ENCODE measurements around the gene TXNIP. TPM values are rescaled to one million over a fixed set of nuclear protein-coding genes. Genes with fewer than 3 reads are reported as not detected.
A peak's percentile ranks its signal among the peaks of the same experiment; 100 is the strongest.

TXNIP gene
- total and polyA plus RNA-seq, 5 donors: 548 to 943 (median 667) TPM

DNA sequence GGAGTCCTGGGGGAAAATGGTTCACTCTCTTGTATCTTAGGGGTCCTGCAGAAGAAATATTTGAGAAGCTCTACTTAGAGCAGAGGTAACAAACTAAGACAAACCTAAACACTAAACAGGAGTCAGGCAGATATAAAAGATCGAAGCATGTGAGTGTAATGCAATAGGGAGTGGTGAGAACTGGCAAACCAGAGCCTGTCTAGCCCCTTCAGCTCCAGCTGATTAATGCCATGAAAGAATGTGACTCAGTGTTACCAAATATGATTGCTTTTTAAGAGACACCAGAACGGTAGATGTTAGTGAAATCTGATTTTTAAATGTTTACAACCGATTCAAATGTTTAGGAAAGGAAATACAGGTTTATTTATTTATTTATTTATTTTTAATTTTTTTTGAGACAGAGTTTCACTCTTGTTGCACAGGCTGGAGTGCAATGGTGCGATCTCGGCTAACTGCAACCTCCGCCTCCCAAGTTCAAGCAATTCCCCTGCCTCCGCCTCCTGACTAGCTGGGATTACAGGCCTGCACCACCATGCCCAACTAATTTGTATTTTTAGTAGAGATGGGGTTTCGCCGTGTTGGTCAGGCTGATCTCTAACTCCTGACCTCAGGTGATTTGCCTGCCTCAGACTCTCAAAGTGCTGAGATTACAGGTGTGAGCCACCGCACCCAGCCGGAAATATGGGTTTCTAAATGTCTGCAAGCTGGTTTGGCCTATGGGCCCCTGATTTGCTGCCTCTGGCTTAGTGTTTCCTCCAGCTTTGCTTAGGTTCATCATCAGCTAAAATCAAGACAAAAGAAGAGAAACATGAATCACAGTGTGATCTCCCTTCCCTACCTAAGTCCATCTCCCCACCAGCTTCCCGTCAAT is 12.2 kb downstream of the TXNIP start:
- no peaks in the 10 kb centered on the region for H3K27me3 ChIP-seq (ENCODE audit: control insufficient read depth, insufficient read depth)
- DNase-seq (no peak), ATAC-seq (no peak)
- H3K27ac ChIP-seq (ENCODE audit: low read length): peak overlapping the region; percentile 99
- H3K4me3 ChIP-seq (ENCODE audit: low read length): no peak overlapping the region
- 86% methylated on average over 12 of the region's 12 CpGs for WGBS
- H3K9me3 ChIP-seq (ENCODE audit: control insufficient read depth, low read length): no peaks in the 10 kb centered on the region
- H3K4me1 ChIP-seq (ENCODE audit: control insufficient read depth, insufficient read depth, low read length): peaks cover 37% of the 10 kb centered on the region
- intact Hi-C loops (cut with DNase I): no loop called here

DNA sequence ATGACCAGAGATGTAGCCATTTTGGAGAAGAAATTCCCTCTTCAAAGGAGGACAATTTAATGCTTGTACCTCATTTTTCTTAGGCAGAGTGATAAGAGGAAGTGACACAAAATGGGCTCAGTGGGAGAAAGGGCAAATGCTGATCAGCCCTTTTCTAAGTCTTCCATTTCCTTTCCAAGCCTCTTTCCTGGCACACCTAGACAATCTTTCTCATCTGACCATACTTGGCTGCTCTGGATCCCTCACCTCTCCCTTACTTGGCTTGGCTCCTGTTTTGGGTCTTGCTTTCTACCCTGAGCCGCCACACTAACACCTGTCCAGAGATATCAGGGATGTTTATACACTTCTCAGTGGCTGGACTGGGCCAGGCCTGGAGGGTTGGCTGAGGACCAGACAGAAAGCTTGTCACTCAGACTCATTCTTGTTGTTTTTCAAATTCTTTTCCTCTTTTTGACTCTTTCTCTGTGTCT is 13.1 kb downstream of the TXNIP start:
- 49% methylated on average over 1 of the region's 1 CpG for WGBS
- DNase-seq (no peak), ATAC-seq (peak in 1 of 2 donors; percentile 0)
- Histone ChIP-seq H3K9me3 (ENCODE audit: control insufficient read depth, low read length) (no peaks in the 10 kb centered on the region), H3K27me3 (ENCODE audit: control insufficient read depth, insufficient read depth) (no peaks in the 10 kb centered on the region), H3K4me3 (ENCODE audit: low read length) (no peak overlapping the region), H3K4me1 (ENCODE audit: control insufficient read depth, insufficient read depth, low read length) (peaks cover 42% of the 10 kb centered on the region), H3K27ac (ENCODE audit: low read length) (peak overlapping the region; percentile 87)
- intact Hi-C loops (cut with DNase I): no loop called here

DNA sequence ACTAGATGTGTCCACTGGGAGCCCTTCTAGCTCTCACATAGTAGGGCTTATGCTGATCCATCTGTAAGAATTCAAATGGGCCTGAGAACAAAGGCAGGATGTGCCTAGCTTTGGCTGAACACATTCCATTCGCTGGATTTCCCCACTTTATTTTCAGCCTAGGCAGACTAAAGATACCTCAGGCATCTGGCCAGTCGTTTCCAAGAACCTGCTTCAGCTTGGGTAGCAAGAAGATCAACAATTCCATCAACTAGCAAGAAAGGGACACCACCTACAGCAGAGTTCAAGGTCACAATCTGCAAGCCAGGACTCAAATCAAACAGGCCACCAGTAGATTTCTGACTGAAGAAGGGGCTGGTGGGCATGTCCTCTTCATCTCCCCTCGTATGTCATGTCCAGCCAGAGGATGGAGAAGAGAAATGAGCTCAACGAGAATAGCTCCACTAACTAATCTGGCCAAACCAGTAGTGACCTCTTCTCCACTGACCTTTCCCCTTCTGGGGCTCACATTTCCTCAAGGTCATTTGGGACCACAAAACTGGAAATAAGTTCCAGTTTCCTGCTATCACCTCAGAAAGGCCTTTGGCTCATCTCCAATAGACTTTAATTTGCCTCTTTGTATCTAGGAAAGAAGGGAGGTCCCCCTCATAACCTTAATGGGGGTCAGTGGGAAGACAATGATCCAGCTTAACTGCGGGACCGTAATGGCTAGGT is 14.2 kb downstream of the TXNIP start:
- no peak for ATAC-seq
- intact Hi-C loops (cut with DNase I): no loop called here
- Histone ChIP-seq H3K4me1 (ENCODE audit: control insufficient read depth, insufficient read depth, low read length) (peaks cover 42% of the 10 kb centered on the region), H3K27me3 (ENCODE audit: control insufficient read depth, insufficient read depth) (no peaks in the 10 kb centered on the region), H3K9me3 (ENCODE audit: control insufficient read depth, low read length) (no peaks in the 10 kb centered on the region), H3K27ac (ENCODE audit: low read length) (peak overlapping the region; percentile 100), H3K4me3 (ENCODE audit: low read length) (no peak overlapping the region)
- no peak for DNase-seq
- 46% methylated on average over 6 of the region's 6 CpGs for WGBS

DNA sequence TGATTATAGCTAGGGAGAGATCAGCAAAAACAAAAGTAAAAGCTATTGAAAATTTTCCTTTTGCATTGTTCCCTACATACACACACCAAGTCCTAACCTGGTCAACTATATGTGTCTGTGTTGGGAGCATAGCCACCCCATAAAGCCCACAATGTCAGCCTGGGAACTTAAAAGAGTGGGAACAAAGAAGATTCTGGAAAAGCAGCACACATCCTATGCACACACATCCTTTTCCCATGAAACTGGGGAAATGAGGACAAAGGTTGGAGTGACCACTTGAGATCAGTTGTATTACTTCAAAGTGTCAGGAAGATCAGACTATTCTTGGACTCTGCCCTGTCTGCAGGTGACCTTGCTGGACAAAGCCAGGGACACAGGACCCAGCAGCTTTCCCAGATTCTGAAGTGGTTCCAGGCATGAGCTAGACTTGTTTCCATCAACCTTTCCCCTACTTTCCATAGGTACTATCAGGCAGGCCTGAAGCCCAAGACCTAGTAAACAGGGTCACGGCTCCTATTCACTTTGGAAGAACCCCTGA is 15.9 kb downstream of the TXNIP start:
- intact Hi-C loops (cut with DNase I): no loop called here
- ATAC-seq (peak; percentile 2 to 9), DNase-seq (no peak)
- Histone ChIP-seq H3K4me3 (ENCODE audit: low read length) (peak overlapping the region; percentile 26), H3K27ac (ENCODE audit: low read length) (peak overlapping the region; percentile 100), H3K4me1 (ENCODE audit: control insufficient read depth, insufficient read depth, low read length) (peaks cover 38% of the 10 kb centered on the region), H3K27me3 (ENCODE audit: control insufficient read depth, insufficient read depth) (no peaks in the 10 kb centered on the region), H3K9me3 (ENCODE audit: control insufficient read depth, low read length) (no peaks in the 10 kb centered on the region)
- WGBS: 58% methylated on average over 1 of the region's 1 CpG

DNA sequence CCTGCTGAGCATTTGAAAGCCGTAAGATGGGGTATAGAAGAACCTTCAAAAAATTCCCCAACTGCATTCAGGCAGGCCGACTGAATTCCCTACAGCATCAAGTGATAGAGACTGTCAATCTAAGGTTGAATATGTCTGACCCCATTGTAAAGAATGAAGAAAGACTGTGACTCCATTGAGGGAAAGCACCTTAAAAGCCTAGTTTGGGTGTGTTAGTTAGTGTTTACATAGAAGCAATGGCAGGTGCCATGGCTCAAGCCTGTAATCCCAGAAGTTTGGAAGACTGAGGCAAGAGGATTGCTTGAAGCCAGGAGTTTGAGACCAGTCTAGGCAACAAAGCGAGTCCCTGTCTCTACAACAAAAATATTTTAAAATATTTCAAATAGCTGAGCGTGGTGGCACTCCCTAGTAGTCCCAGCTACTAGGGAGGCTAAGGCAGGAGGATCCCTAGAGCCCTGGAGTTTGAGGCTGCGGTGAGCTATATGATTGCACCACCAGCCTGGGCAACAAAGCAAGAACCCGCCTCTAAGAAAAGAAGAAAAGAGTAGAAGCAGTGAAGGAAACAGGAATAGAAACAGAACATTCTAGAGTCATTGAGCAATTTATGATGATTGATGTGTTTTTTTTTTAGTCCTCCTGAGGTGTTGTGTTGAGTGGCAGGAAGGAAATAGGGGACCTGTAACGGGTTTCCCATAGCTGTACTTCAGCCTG is 16.5 kb downstream of the TXNIP start:
- Histone ChIP-seq H3K4me1 (ENCODE audit: control insufficient read depth, insufficient read depth, low read length) (peaks cover 32% of the 10 kb centered on the region), H3K9me3 (ENCODE audit: control insufficient read depth, low read length) (no peaks in the 10 kb centered on the region), H3K27ac (ENCODE audit: low read length) (peak overlapping the region; percentile 100), H3K27me3 (ENCODE audit: control insufficient read depth, insufficient read depth) (no peaks in the 10 kb centered on the region), H3K4me3 (ENCODE audit: low read length) (peak overlapping the region; percentile 26)
- DNase-seq (no peak), ATAC-seq (peak; percentile 2)
- 26% methylated on average over 7 of the region's 7 CpGs for WGBS
- intact Hi-C loops (cut with DNase I): loop anchor here in 1 of 4 donors (5.0 kb wide), 1 partner anchor 32 kb away; no protein-coding TSS in a partner anchor

DNA sequence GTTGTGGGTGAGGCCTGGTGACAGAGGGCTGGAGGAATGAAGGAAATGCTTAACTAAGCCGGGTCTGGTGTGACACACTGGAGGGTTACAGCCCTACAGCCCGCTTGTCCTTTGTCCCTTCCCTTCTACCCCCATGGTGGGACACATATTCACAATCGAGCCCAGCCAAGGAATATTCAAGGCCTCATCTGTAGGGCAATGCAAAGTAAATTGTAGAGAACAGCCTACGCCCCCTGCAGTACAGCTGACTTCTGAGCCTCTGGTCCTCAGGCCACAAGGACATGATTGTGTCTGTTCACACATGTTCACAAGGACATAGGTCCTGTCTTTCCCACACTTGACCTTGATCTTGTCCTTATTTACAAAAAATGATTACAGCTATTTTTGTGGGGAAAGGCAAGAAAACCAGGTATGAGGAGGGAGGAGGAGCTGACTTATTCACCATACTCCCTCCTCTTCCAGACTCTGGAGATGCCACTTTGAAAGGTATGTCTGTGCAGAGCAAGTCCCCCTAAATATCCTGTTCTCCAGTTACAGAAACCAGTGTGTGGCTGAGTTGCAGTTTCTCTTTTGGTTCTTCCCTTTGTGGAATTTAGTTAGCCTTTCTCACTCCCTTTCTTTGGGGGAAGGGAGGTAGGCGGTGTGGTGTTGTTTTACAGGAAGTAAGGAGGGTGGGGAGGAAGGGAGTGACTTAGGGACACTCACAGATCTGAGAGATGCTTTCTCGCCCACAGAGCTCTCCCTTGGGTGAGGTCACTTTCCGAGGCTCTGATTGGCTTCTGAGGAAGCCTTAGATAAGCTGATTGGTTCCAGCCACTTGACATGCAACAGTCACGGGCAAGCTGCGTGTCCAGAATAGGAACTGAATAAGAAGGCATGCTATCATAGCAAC is 17.3 kb downstream of the TXNIP start:
- intact Hi-C loops (cut with DNase I): loop anchor here in 1 of 4 donors (5.0 kb wide), 1 partner anchor 33 kb away; no protein-coding TSS in a partner anchor
- H3K27me3 ChIP-seq (ENCODE audit: control insufficient read depth, insufficient read depth): no peaks in the 10 kb centered on the region
- peak overlapping the region; percentile 100 for H3K27ac ChIP-seq (ENCODE audit: low read length)
- H3K4me3 ChIP-seq (ENCODE audit: low read length): peak overlapping the region; percentile 39
- 3% methylated on average over 9 of the region's 9 CpGs for WGBS
- no peaks in the 10 kb centered on the region for H3K9me3 ChIP-seq (ENCODE audit: control insufficient read depth, low read length)
- H3K4me1 ChIP-seq (ENCODE audit: control insufficient read depth, insufficient read depth, low read length): peaks cover 27% of the 10 kb centered on the region
- ATAC-seq (peak; percentile 95 to 97), DNase-seq (peak; percentile 93 to 96 (median 94))

DNA sequence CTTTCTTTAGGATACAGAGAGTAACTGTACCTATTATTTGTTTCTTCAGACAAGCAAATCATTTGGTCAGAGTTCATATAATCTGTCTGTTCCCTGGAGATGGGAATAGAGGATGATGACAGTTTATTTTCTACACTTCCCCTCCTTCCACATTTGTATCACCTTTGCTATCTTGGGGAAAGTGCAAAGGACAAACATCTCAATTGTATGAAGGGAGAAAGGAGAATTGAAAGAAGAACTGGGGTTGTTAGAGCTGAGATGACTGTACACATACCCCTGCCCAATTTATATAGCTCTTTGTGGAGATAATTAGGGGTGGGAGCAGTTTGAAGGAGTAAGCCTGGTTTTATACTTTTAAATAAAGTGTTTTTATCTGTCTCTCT is 17.9 kb downstream of the TXNIP start:
- ATAC-seq: no peak
- Histone ChIP-seq H3K27ac (ENCODE audit: low read length) (peak overlapping the region; percentile 100), H3K4me1 (ENCODE audit: control insufficient read depth, insufficient read depth, low read length) (peaks cover 27% of the 10 kb centered on the region), H3K27me3 (ENCODE audit: control insufficient read depth, insufficient read depth) (no peaks in the 10 kb centered on the region), H3K4me3 (ENCODE audit: low read length) (peak overlapping the region; percentile 39), H3K9me3 (ENCODE audit: control insufficient read depth, low read length) (no peaks in the 10 kb centered on the region)
- no peak for DNase-seq
- intact Hi-C loops (cut with DNase I): loop anchor here in 1 of 4 donors (5.0 kb wide), 1 partner anchor 34 kb away; no protein-coding TSS in a partner anchor

DNA sequence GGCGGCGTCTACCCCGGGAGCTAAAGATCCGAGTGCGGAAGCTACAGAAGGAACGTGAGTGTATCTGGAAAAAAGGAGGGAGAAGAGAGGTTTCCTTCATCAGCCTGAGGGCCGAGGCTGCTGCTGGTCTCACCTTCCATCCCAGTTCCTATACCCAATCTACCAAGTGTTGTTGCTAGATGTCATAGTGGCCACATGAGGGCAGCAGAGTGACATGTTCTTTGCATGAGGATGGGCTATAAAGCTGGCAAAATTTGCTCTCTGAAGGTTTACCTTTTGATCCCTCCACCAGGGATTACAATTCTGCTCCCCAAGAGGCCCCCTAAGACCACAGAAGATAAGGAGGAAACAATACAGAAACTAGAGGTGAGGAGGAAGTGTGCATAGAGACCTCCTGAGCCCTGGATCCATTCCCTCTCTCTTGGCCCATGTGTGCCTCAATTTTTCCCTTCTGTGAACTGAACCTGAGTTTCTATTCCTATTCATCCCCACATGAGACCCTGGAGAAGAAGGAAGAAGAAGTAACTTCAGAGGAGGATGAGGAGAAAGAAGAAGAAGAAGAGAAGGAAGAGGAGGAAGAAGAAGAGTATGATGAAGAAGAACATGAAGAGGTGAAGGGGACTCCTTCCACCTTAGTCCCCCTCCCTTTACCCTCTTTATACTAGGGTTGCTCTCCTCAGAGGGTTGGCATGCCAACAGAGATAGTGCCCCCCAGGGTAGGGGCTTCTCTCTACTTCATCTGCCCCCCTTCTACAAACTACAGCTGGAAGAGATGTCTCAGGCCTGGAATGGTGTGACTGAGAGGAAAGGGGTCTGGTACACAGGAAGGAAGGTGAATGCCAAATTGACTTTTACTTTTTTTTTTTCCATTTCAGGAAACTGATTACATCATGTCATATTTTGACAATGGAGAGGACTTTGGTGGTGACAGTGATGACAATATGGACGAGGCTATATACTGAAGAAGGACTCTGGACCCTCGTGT is 18.6 kb downstream of the TXNIP start:
- Histone ChIP-seq H3K4me3 (ENCODE audit: low read length) (no peak overlapping the region), H3K27ac (ENCODE audit: low read length) (peak overlapping the region; percentile 97), H3K27me3 (ENCODE audit: control insufficient read depth, insufficient read depth) (no peaks in the 10 kb centered on the region), H3K4me1 (ENCODE audit: control insufficient read depth, insufficient read depth, low read length) (peaks cover 25% of the 10 kb centered on the region), H3K9me3 (ENCODE audit: control insufficient read depth, low read length) (no peaks in the 10 kb centered on the region)
- ATAC-seq: peak; percentile 10 to 42
- intact Hi-C loops (cut with DNase I): loop anchor here in 3 of 4 donors (2.0 to 5.0 kb wide), 3 partner anchors 29 to 35 kb away; no protein-coding TSS in a partner anchor
- peak; percentile 68 to 86 (median 76) for DNase-seq
- WGBS: 10% methylated on average over 9 of the region's 9 CpGs

DNA sequence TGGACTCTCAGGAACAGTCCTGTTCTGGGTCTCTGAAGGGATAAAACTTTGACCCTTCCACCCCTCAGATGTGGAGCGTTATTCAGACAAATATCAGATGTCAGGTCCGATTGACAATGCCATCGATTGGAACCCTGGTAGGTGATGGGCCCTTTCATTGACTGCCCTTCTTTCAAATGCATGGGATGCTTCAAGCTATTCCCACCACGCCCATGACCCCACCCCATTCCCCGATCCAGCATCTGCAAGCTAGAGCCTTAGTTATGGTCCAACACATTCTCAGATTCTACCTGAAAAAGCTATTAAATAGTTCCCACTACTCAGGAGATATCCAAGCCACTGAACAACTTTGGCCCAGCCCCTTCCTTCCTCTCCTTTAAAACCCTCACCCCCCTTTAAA is 19.4 kb downstream of the TXNIP start:
- no peak for DNase-seq
- peaks cover 20% of the 10 kb centered on the region for H3K4me1 ChIP-seq (ENCODE audit: control insufficient read depth, insufficient read depth, low read length)
- WGBS: 73% methylated on average over 5 of the region's 5 CpGs

More for the DNA sequence above, 19.4 kb downstream of the TXNIP start:
- intact Hi-C loops (cut with DNase I): loop anchor here in 3 of 4 donors (2.0 to 5.0 kb wide), 3 partner anchors 30 to 35 kb away; no protein-coding TSS in a partner anchor
- Histone ChIP-seq H3K27ac (ENCODE audit: low read length) (peak overlapping the region; percentile 19), H3K27me3 (ENCODE audit: control insufficient read depth, insufficient read depth) (no peaks in the 10 kb centered on the region), H3K9me3 (ENCODE audit: control insufficient read depth, low read length) (no peaks in the 10 kb centered on the region), H3K4me3 (ENCODE audit: low read length) (no peak overlapping the region)
- ATAC-seq: no peak
